Endothelial cell of coronary artery (primary cell): ENCODE measurements around the gene KCMF1. TPM values are rescaled to one million over a fixed set of nuclear protein-coding genes. Genes with fewer than 3 reads are reported as not detected.

Experiments
- total RNA-seq: library from RNA; depleted of rRNA; stranded (reverse); fragments of >200 nt; gene quantifications from 2 replicates; pipeline ENCODE4 v1.2.3, GENCODE V29; 2014

KCMF1 gene
- 52.3 and 60.0 TPM in 2 replicates for total RNA-seq

GRCh38 chr2:84970868-84971509 lies at the start of gene KCMF1:
KCMF1 (plus strand) TSS chr2:84971161; CDS start chr2:84971452, 291 bp downstream.

Other genes starting within 250 kb of the KCMF1 start
- gene TRABD2A, start 90.1 kb upstream of the KCMF1 start, total RNA-seq = 0.56 and 0.81 TPM in 2 replicates
- 9,836 and 10,308 TPM in 2 replicates for gene TMSB10, start 65.5 kb upstream of the KCMF1 start, total RNA-seq
- gene TCF7L1, start 162.2 kb downstream of the KCMF1 start, total RNA-seq = 3.9 and 5.1 TPM in 2 replicates